Astrocyte (in vitro differentiated cells and primary cell): Measurements from ENCODE around the gene NUP153.

ENCODE experiments used
- EZH2 ChIP-seq: IDR thresholded peaks from 2 replicates; pipeline ENCODE4 v1.6.1; 2012; ENCODE audit warnings: mild to moderate bottlenecking, low read length, inconsistent platforms; ENCODE audit not compliant: insufficient read depth
- TF ChIP-seq, protein P1 (sequence below): IDR thresholded peaks from 2 replicates; pipeline ENCODE4 v1.5.1; 2011; ENCODE audit warnings: low read depth, mild to moderate bottlenecking, inconsistent platforms, low read length, moderate library complexity; ENCODE audit not compliant: insufficient read depth

DNA sequence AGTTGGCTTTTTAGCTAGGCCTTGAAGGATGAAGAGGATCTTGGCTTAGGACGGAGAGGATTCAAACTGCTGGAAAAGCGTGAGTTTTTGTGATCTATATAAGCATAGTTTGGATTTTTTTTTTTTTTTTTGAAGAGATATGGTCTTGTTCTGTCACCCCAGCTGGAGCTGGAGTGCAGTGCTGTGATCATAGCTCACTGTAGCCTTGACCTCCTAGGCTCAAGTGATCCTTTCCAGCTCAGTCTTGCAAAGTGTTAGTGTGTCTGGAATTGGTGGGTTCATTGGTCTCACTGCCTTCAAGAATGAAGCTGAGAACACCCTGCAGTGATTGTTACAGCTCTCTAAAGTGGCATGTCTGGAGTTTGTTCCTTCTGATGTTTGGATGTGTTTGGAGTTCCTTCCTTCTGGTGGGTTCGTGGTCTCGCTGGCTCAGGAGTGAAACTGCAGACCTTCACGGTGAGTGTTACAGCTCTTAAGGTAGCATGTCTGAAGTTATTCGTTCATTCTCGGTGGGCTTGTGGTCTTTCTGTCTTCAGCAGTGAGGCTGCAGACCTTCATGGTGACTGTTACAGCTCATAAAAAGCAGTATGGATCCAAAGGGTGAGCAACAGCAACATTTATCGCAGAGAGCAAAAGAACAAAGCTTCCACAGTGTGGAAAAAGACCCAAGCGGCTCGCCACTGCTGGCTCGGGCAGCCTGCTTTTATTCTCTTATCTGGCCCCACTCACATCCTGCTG is 37.5 kb upstream of the NUP153 start:
- TF ChIP-seq, protein P1, sequence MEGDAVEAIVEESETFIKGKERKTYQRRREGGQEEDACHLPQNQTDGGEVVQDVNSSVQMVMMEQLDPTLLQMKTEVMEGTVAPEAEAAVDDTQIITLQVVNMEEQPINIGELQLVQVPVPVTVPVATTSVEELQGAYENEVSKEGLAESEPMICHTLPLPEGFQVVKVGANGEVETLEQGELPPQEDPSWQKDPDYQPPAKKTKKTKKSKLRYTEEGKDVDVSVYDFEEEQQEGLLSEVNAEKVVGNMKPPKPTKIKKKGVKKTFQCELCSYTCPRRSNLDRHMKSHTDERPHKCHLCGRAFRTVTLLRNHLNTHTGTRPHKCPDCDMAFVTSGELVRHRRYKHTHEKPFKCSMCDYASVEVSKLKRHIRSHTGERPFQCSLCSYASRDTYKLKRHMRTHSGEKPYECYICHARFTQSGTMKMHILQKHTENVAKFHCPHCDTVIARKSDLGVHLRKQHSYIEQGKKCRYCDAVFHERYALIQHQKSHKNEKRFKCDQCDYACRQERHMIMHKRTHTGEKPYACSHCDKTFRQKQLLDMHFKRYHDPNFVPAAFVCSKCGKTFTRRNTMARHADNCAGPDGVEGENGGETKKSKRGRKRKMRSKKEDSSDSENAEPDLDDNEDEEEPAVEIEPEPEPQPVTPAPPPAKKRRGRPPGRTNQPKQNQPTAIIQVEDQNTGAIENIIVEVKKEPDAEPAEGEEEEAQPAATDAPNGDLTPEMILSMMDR: no peak
- TF ChIP-seq EZH2: no peak
